ENCODE data around the gene STRBP. TPM values are rescaled to one million over a fixed set of nuclear protein-coding genes. Genes with fewer than 3 reads are reported as not detected.

STRBP gene
- total and polyA plus RNA-seq, 2 of the 8 experiments (the other 6 are each of a cell fraction or from before 2014, with no cell fraction given), result 29.7 to 105 TPM

GRCh38 chr9:123162360-123162759 is 106.0 kb downstream of the STRBP start (continued):
- TF ChIP-seq JUN (IDR thresholded peaks at IDR 0.05; ENCODE audit: low read depth, low read length), result no peak
- TF ChIP-seq RNF2 (IDR thresholded peaks at IDR 0.05; ENCODE audit: borderline replicate concordance, low read depth, low read length, missing control alignments, poor library complexity, severe bottlenecking), result no peak

All from H1 (cell line).